ENCODE data around the gene LAP3. TPM values are rescaled to one million over a fixed set of nuclear protein-coding genes. Genes with fewer than 3 reads are reported as not detected.

LAP3 gene
- total RNA-seq, 1 donor from 2014 or later = 48.9 TPM

DNA sequence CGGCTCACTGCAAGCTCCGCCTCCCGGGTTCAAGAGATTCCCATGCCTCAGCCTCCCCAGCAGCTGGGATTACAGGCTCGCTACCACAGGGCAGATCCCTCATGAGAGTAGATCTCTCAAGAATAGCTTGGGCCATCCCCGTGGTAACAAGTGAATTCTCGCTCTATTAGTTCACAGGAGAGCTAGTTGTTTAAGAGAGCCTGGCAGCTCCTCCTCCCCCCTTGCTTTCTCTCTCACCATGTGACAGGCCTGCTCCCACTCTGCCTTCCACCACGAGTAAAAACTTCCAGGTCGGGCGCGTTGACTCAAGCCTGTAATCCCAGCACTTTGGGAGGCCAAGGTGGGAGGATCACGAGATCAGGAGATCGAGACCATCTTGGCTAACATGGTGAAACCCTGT lies 30.3 kb upstream of the LAP3 start:
- H3K27me3 Mint-ChIP-seq = peaks cover 9% of the 10 kb centered on the region

DNA sequence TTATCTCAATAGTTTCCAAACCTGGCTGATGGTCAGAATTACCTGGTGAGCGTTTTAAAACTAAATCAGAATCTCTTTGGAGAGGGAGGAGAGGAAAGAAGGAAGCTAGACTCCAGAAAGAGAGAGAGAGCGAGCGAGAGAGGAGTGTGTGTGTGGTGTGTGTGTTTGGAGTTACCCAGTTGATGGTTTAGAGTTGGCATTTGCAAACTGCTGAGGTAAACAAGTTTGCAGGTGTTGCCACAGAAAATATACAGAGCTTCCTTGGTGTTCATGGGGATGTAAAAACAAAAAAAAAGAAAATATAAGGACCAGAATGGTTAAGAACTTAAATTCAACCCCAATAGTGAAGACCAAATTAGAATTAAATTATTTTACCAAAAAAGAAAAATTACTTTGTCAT lies 26.4 kb upstream of the LAP3 start:
- no peaks in the 10 kb centered on the region for H3K9me3 Mint-ChIP-seq
- peaks cover 23% of the 10 kb centered on the region for H3K27me3 Mint-ChIP-seq
- DNase-seq (ENCODE audit: extremely low spot score, unreplicated experiment) = no peak
- no peak overlapping the region for H3K27ac Mint-ChIP-seq
- TF ChIP-seq CTCF (conservative IDR thresholded peaks at IDR 0.05) = no peak
- H3K36me3 Mint-ChIP-seq = no peaks in the 10 kb centered on the region
- no peak overlapping the region for H3K4me3 Mint-ChIP-seq
- H3K4me1 Mint-ChIP-seq (ENCODE audit: unreplicated experiment) = peaks cover 5% of the 10 kb centered on the region

More for the DNA sequence above, 30.3 kb upstream of the LAP3 start:
- peaks cover 5% of the 10 kb centered on the region for H3K4me1 Mint-ChIP-seq (ENCODE audit: unreplicated experiment)
- H3K4me3 Mint-ChIP-seq = no peak overlapping the region
- no peak overlapping the region for H3K27ac Mint-ChIP-seq
- DNase-seq (ENCODE audit: extremely low spot score, unreplicated experiment) = no peak
- H3K36me3 Mint-ChIP-seq = no peaks in the 10 kb centered on the region
- TF ChIP-seq CTCF (conservative IDR thresholded peaks at IDR 0.05) = no peak
- H3K9me3 Mint-ChIP-seq = peaks cover 8% of the 10 kb centered on the region

GRCh38 chr4:17552427-17552826 lies 24.6 kb upstream of the LAP3 start:
- no peak for TF ChIP-seq CTCF (conservative IDR thresholded peaks at IDR 0.05)
- Mint-ChIP-seq H3K27ac (peak overlapping the region; percentile 5), H3K36me3 (no peaks in the 10 kb centered on the region), H3K4me1 (ENCODE audit: unreplicated experiment) (peaks cover 5% of the 10 kb centered on the region), H3K9me3 (no peaks in the 10 kb centered on the region), H3K4me3 (peak overlapping the region; percentile 17), H3K27me3 (peaks cover 26% of the 10 kb centered on the region)
- no peak for DNase-seq (ENCODE audit: extremely low spot score, unreplicated experiment)

DNA sequence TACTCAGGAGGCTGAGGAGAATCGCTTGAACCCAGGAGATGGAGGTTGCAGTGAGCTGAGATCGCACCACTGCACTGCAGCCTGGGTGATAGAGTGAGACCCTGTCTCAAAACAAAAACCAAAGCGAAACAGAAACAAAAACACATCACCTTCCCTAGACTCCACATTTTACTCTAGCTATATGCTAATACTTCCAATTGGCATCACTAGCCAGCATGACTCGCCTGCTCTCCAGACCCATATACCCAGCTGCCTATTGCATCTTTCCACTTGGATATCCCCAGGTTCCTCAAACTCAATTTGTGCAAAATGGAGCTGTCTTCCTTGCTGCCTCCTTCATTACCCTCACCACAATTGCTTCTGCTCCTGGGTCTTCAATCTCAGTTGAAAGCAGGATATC lies 22.4 kb upstream of the LAP3 start:
- no peaks in the 10 kb centered on the region for H3K9me3 Mint-ChIP-seq
- no peak for TF ChIP-seq CTCF (conservative IDR thresholded peaks at IDR 0.05)
- H3K4me1 Mint-ChIP-seq (ENCODE audit: unreplicated experiment) = no peaks in the 10 kb centered on the region
- no peak for DNase-seq (ENCODE audit: extremely low spot score, unreplicated experiment)
- H3K36me3 Mint-ChIP-seq = no peaks in the 10 kb centered on the region
- H3K27ac Mint-ChIP-seq = no peak overlapping the region
- peaks cover 21% of the 10 kb centered on the region for H3K27me3 Mint-ChIP-seq
- H3K4me3 Mint-ChIP-seq = no peak overlapping the region

GRCh38 chr4:17556498-17556897 lies 20.5 kb upstream of the LAP3 start:
- Mint-ChIP-seq H3K4me1 (ENCODE audit: unreplicated experiment) (no peaks in the 10 kb centered on the region), H3K27ac (no peak overlapping the region), H3K27me3 (peaks cover 19% of the 10 kb centered on the region), H3K4me3 (no peak overlapping the region), H3K36me3 (no peaks in the 10 kb centered on the region), H3K9me3 (no peaks in the 10 kb centered on the region)
- no peak for DNase-seq (ENCODE audit: extremely low spot score, unreplicated experiment)
- no peak for TF ChIP-seq CTCF (conservative IDR thresholded peaks at IDR 0.05)

- TF ChIP-seq CTCF (conservative IDR thresholded peaks at IDR 0.05) = no peak
- peaks cover 12% of the 10 kb centered on the region for H3K27me3 Mint-ChIP-seq
- H3K4me1 Mint-ChIP-seq (ENCODE audit: unreplicated experiment) = no peaks in the 10 kb centered on the region
- no peaks in the 10 kb centered on the region for H3K36me3 Mint-ChIP-seq
- DNase-seq (ENCODE audit: extremely low spot score, unreplicated experiment) = no peak
- H3K4me3 Mint-ChIP-seq = no peak overlapping the region
- H3K27ac Mint-ChIP-seq = no peak overlapping the region
- H3K9me3 Mint-ChIP-seq = no peaks in the 10 kb centered on the region
Measured at GRCh38 chr4:17557880-17558279, 19.1 kb upstream of the LAP3 start.

Data from type B pancreatic cell (in vitro differentiated cells).